ENCODE results near the gene AURKA. TPM values are rescaled to one million over a fixed set of nuclear protein-coding genes. Genes with fewer than 3 reads are reported as not detected.
A peak's percentile ranks its signal among the peaks of the same experiment; 100 is the strongest.

AURKA gene
- total RNA-seq, 2 donors from 2014 or later: 0.41 TPM; not detected in 1

GRCh38 chr20:56423211-56423610 is 31.2 kb upstream of the AURKA start:
- H3K27me3 ChIP-seq (replicated peaks; ENCODE audit: insufficient read depth): no peaks in the 10 kb centered on the region
- DNase-seq (ENCODE audit: low spot score) (no peak), ATAC-seq (ENCODE audit: insufficient number of reproducible peaks, low FRiP score, low read depth) (no peak)
- H3K27ac ChIP-seq: no peak overlapping the region
- no peaks in the 10 kb centered on the region for H3K4me1 ChIP-seq (ENCODE audit: control insufficient read depth in 1 of 2, low read depth in 2 of 2)
- no peaks in the 10 kb centered on the region for H3K36me3 ChIP-seq
- TF ChIP-seq CTCF (IDR thresholded peaks at IDR 0.05): no peak
- no peak overlapping the region for H3K4me3 ChIP-seq
- no peaks in the 10 kb centered on the region for H3K9me3 ChIP-seq

GRCh38 chr20:56422824-56423189 is 30.8 kb upstream of the AURKA start:
- H3K27me3 ChIP-seq (replicated peaks; ENCODE audit: insufficient read depth): no peaks in the 10 kb centered on the region
- TF ChIP-seq CTCF (IDR thresholded peaks at IDR 0.05): no peak
- H3K9me3 ChIP-seq: no peaks in the 10 kb centered on the region
- H3K4me1 ChIP-seq (ENCODE audit: control insufficient read depth in 1 of 2, low read depth in 2 of 2): no peaks in the 10 kb centered on the region
- no peaks in the 10 kb centered on the region for H3K36me3 ChIP-seq
- no peak overlapping the region for H3K27ac ChIP-seq
- no peak overlapping the region for H3K4me3 ChIP-seq
- ATAC-seq (ENCODE audit: insufficient number of reproducible peaks, low FRiP score, low read depth): no peak
- DNase-seq (ENCODE audit: low spot score): no peak

- Histone ChIP-seq H3K4me1 (ENCODE audit: control insufficient read depth in 1 of 2, low read depth in 2 of 2) (no peaks in the 10 kb centered on the region), H3K4me3 (no peak overlapping the region), H3K9me3 (no peaks in the 10 kb centered on the region), H3K27ac (no peak overlapping the region), H3K36me3 (no peaks in the 10 kb centered on the region), H3K27me3 (replicated peaks; ENCODE audit: insufficient read depth) (no peaks in the 10 kb centered on the region)
- TF ChIP-seq CTCF (IDR thresholded peaks at IDR 0.05): no peak
- DNase-seq (ENCODE audit: low spot score) (no peak), ATAC-seq (ENCODE audit: insufficient number of reproducible peaks, low FRiP score, low read depth) (no peak)
These were observed 30.2 kb upstream of the AURKA start for GRCh38 chr20:56422076-56422823.

- Histone ChIP-seq H3K4me1 (ENCODE audit: control insufficient read depth in 1 of 2, low read depth in 2 of 2) (no peaks in the 10 kb centered on the region), H3K27ac (no peak overlapping the region), H3K4me3 (no peak overlapping the region), H3K9me3 (no peaks in the 10 kb centered on the region), H3K36me3 (no peaks in the 10 kb centered on the region), H3K27me3 (replicated peaks; ENCODE audit: insufficient read depth) (no peaks in the 10 kb centered on the region)
- no peak for ATAC-seq (ENCODE audit: insufficient number of reproducible peaks, low FRiP score, low read depth)
- DNase-seq (ENCODE audit: low spot score): no peak
- TF ChIP-seq CTCF (IDR thresholded peaks at IDR 0.05): no peak
These were observed 29.1 kb upstream of the AURKA start for GRCh38 chr20:56420940-56421688.

GRCh38 chr20:56420028-56420427 is 28.0 kb upstream of the AURKA start:
- ATAC-seq (ENCODE audit: insufficient number of reproducible peaks, low FRiP score, low read depth): no peak
- Histone ChIP-seq H3K27me3 (replicated peaks; ENCODE audit: insufficient read depth) (no peaks in the 10 kb centered on the region), H3K36me3 (no peaks in the 10 kb centered on the region), H3K27ac (peak overlapping the region in 1 of 2 donors; percentile 7), H3K4me1 (ENCODE audit: control insufficient read depth in 1 of 2, low read depth in 2 of 2) (no peaks in the 10 kb centered on the region), H3K4me3 (no peak overlapping the region), H3K9me3 (no peaks in the 10 kb centered on the region)
- no peak for DNase-seq (ENCODE audit: low spot score)
- no peak for TF ChIP-seq CTCF (IDR thresholded peaks at IDR 0.05)
